ENCODE results near the gene TEAD2.
"Not testable (repeated sequence)": the region's sequence is repeated elsewhere in the genome, so short reads cannot be mapped to it uniquely, and the experiment has no call there.

DNA sequence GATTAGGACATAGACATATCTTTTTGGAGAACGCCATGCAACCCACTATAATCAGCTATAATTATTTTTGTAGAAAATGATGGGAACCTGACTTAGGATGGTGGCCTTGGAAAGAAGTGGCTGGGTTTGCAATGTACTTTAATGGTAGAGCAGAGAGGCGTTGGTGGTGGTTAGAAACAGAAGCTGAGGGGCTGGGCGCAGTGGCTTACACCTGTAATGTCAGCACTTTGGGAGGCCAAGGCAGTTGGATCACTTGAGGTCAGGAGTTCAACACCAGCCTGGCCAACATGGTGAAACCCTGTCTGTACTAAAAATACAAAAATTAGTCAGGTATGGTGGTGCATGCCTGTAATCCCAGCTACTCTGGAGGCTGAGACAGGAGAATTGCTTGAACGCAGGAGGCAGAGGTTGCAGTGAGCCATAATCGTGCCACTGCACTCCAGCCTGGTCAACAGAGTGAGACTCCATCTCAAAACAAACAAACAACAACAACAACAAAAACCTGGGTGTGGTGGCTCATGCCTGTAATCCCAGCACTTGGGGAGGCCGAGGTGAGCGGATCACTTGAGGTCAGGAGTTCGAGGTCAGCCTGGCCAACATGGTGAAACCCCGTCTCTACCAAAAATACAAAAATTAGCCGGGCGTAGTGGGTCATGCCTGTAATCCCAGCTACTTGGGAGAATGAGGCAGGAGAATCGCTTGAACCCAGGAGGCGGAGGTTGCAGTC is 29.4 kb downstream of the TEAD2 start:
- not testable (repeated sequence) for TF ChIP-seq EGR1 (conservative IDR thresholded peaks at IDR 0.05); ARID2 (IDR thresholded peaks at IDR 0.05); CHD2 (IDR thresholded peaks at IDR 0.05; ENCODE audit: low read depth, low read length); EZH2 (IDR thresholded peaks at IDR 0.05; ENCODE audit: borderline replicate concordance, low read depth, low read length); NFIC (IDR thresholded peaks at IDR 0.05); KAT8 (IDR thresholded peaks at IDR 0.05; ENCODE audit: low read depth); JUND (IDR thresholded peaks at IDR 0.05; ENCODE audit: borderline replicate concordance, low read depth, low read length); JUND (tag; IDR thresholded peaks at IDR 0.05; ENCODE audit: borderline replicate concordance, low read depth, low read length); NFRKB (IDR thresholded peaks at IDR 0.05; ENCODE audit: low read depth)
- TF ChIP-seq, protein P1, sequence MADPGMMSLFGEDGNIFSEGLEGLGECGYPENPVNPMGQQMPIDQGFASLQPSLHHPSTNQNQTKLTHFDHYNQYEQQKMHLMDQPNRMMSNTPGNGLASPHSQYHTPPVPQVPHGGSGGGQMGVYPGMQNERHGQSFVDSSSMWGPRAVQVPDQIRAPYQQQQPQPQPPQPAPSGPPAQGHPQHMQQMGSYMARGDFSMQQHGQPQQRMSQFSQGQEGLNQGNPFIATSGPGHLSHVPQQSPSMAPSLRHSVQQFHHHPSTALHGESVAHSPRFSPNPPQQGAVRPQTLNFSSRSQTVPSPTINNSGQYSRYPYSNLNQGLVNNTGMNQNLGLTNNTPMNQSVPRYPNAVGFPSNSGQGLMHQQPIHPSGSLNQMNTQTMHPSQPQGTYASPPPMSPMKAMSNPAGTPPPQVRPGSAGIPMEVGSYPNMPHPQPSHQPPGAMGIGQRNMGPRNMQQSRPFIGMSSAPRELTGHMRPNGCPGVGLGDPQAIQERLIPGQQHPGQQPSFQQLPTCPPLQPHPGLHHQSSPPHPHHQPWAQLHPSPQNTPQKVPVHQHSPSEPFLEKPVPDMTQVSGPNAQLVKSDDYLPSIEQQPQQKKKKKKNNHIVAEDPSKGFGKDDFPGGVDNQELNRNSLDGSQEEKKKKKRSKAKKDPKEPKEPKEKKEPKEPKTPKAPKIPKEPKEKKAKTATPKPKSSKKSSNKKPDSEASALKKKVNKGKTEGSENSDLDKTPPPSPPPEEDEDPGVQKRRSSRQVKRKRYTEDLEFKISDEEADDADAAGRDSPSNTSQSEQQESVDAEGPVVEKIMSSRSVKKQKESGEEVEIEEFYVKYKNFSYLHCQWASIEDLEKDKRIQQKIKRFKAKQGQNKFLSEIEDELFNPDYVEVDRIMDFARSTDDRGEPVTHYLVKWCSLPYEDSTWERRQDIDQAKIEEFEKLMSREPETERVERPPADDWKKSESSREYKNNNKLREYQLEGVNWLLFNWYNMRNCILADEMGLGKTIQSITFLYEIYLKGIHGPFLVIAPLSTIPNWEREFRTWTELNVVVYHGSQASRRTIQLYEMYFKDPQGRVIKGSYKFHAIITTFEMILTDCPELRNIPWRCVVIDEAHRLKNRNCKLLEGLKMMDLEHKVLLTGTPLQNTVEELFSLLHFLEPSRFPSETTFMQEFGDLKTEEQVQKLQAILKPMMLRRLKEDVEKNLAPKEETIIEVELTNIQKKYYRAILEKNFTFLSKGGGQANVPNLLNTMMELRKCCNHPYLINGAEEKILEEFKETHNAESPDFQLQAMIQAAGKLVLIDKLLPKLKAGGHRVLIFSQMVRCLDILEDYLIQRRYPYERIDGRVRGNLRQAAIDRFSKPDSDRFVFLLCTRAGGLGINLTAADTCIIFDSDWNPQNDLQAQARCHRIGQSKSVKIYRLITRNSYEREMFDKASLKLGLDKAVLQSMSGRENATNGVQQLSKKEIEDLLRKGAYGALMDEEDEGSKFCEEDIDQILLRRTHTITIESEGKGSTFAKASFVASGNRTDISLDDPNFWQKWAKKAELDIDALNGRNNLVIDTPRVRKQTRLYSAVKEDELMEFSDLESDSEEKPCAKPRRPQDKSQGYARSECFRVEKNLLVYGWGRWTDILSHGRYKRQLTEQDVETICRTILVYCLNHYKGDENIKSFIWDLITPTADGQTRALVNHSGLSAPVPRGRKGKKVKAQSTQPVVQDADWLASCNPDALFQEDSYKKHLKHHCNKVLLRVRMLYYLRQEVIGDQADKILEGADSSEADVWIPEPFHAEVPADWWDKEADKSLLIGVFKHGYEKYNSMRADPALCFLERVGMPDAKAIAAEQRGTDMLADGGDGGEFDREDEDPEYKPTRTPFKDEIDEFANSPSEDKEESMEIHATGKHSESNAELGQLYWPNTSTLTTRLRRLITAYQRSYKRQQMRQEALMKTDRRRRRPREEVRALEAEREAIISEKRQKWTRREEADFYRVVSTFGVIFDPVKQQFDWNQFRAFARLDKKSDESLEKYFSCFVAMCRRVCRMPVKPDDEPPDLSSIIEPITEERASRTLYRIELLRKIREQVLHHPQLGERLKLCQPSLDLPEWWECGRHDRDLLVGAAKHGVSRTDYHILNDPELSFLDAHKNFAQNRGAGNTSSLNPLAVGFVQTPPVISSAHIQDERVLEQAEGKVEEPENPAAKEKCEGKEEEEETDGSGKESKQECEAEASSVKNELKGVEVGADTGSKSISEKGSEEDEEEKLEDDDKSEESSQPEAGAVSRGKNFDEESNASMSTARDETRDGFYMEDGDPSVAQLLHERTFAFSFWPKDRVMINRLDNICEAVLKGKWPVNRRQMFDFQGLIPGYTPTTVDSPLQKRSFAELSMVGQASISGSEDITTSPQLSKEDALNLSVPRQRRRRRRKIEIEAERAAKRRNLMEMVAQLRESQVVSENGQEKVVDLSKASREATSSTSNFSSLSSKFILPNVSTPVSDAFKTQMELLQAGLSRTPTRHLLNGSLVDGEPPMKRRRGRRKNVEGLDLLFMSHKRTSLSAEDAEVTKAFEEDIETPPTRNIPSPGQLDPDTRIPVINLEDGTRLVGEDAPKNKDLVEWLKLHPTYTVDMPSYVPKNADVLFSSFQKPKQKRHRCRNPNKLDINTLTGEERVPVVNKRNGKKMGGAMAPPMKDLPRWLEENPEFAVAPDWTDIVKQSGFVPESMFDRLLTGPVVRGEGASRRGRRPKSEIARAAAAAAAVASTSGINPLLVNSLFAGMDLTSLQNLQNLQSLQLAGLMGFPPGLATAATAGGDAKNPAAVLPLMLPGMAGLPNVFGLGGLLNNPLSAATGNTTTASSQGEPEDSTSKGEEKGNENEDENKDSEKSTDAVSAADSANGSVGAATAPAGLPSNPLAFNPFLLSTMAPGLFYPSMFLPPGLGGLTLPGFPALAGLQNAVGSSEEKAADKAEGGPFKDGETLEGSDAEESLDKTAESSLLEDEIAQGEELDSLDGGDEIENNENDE (IDR thresholded peaks at IDR 0.05; ENCODE audit: low read depth, low read length), result not testable (repeated sequence)
- TF ChIP-seq, protein P2, sequence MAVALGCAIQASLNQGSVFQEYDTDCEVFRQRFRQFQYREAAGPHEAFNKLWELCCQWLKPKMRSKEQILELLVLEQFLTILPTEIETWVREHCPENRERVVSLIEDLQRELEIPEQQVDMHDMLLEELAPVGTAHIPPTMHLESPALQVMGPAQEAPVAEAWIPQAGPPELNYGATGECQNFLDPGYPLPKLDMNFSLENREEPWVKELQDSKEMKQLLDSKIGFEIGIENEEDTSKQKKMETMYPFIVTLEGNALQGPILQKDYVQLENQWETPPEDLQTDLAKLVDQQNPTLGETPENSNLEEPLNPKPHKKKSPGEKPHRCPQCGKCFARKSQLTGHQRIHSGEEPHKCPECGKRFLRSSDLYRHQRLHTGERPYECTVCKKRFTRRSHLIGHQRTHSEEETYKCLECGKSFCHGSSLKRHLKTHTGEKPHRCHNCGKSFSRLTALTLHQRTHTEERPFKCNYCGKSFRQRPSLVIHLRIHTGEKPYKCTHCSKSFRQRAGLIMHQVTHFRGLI (CRISPR knock-in tag; IDR thresholded peaks at IDR 0.05), result not testable (repeated sequence)
- TF ChIP-seq, protein P3, sequence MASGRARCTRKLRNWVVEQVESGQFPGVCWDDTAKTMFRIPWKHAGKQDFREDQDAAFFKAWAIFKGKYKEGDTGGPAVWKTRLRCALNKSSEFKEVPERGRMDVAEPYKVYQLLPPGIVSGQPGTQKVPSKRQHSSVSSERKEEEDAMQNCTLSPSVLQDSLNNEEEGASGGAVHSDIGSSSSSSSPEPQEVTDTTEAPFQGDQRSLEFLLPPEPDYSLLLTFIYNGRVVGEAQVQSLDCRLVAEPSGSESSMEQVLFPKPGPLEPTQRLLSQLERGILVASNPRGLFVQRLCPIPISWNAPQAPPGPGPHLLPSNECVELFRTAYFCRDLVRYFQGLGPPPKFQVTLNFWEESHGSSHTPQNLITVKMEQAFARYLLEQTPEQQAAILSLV (tag; IDR thresholded peaks at IDR 0.05), result not testable (repeated sequence)
- TF ChIP-seq, protein P4, sequence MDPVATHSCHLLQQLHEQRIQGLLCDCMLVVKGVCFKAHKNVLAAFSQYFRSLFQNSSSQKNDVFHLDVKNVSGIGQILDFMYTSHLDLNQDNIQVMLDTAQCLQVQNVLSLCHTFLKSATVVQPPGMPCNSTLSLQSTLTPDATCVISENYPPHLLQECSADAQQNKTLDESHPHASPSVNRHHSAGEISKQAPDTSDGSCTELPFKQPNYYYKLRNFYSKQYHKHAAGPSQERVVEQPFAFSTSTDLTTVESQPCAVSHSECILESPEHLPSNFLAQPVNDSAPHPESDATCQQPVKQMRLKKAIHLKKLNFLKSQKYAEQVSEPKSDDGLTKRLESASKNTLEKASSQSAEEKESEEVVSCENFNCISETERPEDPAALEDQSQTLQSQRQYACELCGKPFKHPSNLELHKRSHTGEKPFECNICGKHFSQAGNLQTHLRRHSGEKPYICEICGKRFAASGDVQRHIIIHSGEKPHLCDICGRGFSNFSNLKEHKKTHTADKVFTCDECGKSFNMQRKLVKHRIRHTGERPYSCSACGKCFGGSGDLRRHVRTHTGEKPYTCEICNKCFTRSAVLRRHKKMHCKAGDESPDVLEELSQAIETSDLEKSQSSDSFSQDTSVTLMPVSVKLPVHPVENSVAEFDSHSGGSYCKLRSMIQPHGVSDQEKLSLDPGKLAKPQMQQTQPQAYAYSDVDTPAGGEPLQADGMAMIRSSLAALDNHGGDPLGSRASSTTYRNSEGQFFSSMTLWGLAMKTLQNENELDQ (CRISPR knock-in tag; IDR thresholded peaks at IDR 0.05; ENCODE audit: borderline replicate concordance), result not testable (repeated sequence)

All from K562 (cell line).